ENCODE results near the gene CENPU.
"Not testable (repeated sequence)": the region's sequence is repeated elsewhere in the genome, so short reads cannot be mapped to it uniquely, and the experiment has no call there.

CENPU gene, protein sequence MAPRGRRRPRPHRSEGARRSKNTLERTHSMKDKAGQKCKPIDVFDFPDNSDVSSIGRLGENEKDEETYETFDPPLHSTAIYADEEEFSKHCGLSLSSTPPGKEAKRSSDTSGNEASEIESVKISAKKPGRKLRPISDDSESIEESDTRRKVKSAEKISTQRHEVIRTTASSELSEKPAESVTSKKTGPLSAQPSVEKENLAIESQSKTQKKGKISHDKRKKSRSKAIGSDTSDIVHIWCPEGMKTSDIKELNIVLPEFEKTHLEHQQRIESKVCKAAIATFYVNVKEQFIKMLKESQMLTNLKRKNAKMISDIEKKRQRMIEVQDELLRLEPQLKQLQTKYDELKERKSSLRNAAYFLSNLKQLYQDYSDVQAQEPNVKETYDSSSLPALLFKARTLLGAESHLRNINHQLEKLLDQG

DNA sequence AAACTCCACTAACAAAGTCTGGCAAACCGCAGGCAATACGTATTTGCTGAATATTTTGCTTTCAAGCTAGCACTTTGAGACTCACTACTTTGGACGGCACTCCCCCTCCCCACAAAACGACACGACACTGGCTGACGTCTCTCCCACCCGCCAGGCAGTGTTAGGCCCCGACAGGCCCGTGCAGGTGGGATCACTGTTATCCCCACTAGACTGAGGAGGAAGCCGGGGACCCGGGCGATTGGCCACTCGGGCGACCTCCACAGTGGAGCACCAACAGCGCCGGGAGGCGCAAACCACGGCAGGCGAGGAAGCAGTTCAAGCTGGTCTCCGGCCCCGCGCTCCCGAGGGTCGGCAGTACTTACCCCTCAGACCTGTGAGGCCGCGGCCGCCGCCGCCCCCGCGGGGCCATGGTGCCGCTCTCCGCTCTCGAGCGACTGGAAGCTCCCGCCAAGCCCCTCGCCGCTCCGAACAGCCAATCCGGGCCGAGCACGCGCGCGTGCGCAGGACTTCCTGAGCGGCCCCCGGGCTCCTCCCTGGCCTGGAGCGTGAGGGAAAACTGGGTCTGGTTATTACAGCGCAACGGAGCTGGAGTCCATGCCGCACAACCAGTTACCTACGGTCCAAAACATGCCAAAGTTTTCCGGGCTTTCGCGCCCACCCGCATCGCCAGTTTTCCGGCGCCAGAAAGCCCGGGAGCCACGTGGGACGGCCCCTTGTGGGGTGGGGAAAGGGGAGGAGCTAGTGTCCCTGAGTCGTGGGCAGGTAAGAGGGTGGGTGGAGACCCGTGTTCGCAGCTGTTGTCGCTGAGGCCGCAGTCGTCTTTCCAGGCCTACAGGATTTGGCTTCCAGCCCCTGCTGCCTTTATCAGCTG is at the start of gene CENPU:
Gene CENPU (minus strand): TSS at position 443 of the 871 bp plus-strand sequence. CDS start 34 bp downstream, at position 409.
- peaks cover 4% of the 10 kb centered on the region; the same call in 1 of the 2 replicates for H3K36me3 ChIP-seq (ENCODE audit: insufficient read depth, low read length)
- H3K9me3 ChIP-seq (ENCODE audit: control insufficient read depth, insufficient read depth, low read length), result no peaks in the 10 kb centered on the region
- H3K4me1 ChIP-seq (ENCODE audit: insufficient read depth, low read length), result no peaks in the 10 kb centered on the region
- peak within 1 kb of the TSS; percentile 90 for H3K9ac ChIP-seq (ENCODE audit: low read depth, low read length)

DNA sequence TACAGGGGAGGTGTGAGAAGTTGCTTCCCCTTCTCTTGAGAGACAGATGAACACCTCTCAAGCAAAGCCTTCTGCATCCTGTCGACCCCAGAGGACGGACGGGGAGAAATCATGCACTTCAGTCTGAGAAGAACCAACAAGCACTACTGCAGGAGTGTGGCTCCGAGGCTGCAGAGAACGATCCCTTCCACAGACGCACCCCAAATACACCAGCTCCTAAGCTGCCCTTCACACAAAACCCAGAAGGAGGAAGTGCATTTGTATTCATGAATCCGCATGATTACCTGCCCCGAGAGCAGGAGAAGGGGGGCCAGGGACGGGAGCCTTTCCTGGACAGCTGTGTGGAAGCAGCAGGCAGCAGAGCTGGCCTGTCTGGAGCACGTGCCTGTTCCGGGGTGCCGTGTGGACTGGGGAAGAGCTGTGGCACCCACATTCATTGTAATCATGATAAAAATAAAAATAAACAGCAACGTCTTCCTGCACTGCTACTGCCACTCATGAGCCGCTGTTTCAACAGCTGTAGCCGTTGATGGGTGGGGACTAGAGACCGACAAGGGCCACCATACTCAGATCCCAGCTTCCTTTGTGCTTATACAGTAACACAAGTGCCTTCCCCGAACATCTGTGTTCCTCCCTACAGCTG is 49.0 kb upstream of the CENPU start:
- no peak overlapping the region for H3K9ac ChIP-seq (ENCODE audit: low read depth, low read length)

DNA sequence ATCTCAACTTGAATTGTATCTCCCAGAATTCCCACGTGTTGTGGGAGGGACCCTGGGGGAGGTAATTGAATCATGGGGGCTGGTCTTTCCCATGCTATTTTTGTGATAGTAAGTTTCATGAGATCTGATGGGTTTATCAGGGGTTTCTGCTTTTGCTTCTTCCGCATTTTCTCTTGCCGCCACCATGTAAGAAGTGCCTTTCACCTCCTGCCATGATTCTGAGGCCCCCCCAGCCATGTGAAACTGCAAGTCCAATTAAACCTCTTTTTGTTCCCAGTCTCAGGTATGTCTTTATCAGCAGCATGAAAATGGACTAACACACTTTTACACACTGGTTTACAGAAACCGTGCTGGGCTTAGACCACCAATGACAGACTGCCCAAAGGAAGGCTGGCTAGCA is 45.3 kb upstream of the CENPU start:
- not testable (repeated sequence) for H3K9ac ChIP-seq (ENCODE audit: low read depth, low read length); H3K9me3 ChIP-seq (ENCODE audit: control insufficient read depth, insufficient read depth, low read length); H3K4me1 ChIP-seq (ENCODE audit: insufficient read depth, low read length); H3K36me3 ChIP-seq (ENCODE audit: insufficient read depth, low read length)

More for the DNA sequence above, 49.0 kb upstream of the CENPU start:
- peaks cover 9% of the 10 kb centered on the region for H3K4me1 ChIP-seq (ENCODE audit: insufficient read depth, low read length)
- H3K36me3 ChIP-seq (ENCODE audit: insufficient read depth, low read length), result no peaks in the 10 kb centered on the region
- H3K9me3 ChIP-seq (ENCODE audit: control insufficient read depth, insufficient read depth, low read length), result no peaks in the 10 kb centered on the region; the same call in 1 of the 2 replicates

DNA sequence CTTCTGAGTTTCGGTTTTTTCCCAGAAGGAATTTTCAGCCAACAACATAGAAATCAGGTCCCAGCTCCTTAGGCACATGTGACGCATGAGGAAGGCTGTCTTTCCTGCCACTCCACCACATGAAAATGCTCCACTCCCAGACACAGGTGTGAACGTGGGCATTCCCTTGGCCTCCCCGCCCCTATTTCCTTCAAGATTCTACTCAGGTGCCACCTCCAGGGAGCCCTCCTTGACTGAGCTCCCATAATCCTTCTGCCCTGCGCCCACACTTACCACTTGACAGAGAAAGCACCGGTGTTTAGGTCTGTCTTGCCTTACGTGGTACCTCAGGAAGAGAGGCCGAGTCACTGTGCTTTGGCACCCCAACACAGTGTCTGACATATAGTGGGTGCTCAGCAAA is 44.4 kb upstream of the CENPU start:
- Histone ChIP-seq H3K9ac (ENCODE audit: low read depth, low read length) (no peak overlapping the region), H3K4me1 (ENCODE audit: insufficient read depth, low read length) (peaks cover 9% of the 10 kb centered on the region), H3K36me3 (ENCODE audit: insufficient read depth, low read length) (no peaks in the 10 kb centered on the region)

DNA sequence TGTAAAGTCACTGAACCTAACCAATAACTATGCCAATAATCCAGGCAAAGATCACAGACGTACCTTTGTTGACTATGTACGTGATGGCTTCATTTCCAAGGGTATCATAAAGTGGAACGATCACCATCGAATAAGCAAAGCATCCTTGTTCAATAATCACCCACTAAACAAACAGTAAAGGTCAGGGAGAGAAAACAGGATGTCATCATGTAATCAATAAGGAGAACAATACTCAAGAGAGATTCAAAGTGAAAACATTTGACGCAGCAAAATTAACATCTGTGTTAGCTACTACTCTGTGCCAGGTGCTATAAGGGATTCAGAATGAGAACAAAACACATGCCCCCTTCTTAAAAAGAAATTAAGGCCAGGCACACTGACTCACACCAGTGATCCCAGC is 42.9 kb upstream of the CENPU start:
- Histone ChIP-seq H3K36me3 (ENCODE audit: insufficient read depth, low read length) (no peaks in the 10 kb centered on the region), H3K9me3 (ENCODE audit: control insufficient read depth, insufficient read depth, low read length) (no peaks in the 10 kb centered on the region; the same call in 1 of the 2 replicates)

More for the DNA sequence above, 44.4 kb upstream of the CENPU start:
- H3K9me3 ChIP-seq (ENCODE audit: control insufficient read depth, insufficient read depth, low read length), result no peaks in the 10 kb centered on the region; the same call in 1 of the 2 replicates

DNA sequence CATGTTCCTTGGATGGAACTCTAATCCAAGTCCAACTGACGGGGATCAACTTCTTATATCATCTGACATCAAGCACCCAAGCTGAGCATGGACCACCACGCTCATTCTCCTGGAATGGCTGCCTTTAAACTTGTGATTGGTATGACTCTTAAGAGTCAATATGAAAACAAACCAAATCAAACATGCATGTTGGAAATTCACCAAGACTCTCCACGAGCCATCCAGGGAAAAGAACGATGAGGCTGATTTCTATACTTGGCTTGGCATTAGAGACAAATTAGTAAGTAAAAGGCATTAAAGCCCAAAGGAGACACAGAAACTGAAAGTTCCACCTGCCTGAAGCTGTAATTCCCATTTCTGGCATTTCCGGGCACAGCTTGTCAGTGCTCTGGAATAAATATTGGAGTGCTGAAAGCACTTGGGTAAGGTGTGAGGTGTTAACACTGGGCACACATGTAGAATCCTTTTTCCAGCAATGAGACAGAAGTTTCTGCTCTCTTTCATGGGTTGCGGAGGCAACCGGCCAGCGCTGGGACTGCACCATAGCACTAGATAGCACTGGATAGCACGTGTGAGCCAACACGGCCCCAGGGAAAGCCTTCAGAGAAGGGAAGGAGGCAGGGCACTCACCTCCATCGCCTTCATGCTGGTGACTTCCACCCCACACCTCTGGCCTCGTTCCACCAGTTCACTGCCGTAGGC is 42.1 kb upstream of the CENPU start:
- Histone ChIP-seq H3K4me1 (ENCODE audit: insufficient read depth, low read length) (no peaks in the 10 kb centered on the region), H3K9me3 (ENCODE audit: control insufficient read depth, insufficient read depth, low read length) (no peaks in the 10 kb centered on the region; the same call in 1 of the 2 replicates), H3K9ac (ENCODE audit: low read depth, low read length) (no peak overlapping the region), H3K36me3 (ENCODE audit: insufficient read depth, low read length) (no peaks in the 10 kb centered on the region)

More for the DNA sequence above, 42.9 kb upstream of the CENPU start:
- Histone ChIP-seq H3K9ac (ENCODE audit: low read depth, low read length) (no peak overlapping the region), H3K4me1 (ENCODE audit: insufficient read depth, low read length) (no peaks in the 10 kb centered on the region)

DNA sequence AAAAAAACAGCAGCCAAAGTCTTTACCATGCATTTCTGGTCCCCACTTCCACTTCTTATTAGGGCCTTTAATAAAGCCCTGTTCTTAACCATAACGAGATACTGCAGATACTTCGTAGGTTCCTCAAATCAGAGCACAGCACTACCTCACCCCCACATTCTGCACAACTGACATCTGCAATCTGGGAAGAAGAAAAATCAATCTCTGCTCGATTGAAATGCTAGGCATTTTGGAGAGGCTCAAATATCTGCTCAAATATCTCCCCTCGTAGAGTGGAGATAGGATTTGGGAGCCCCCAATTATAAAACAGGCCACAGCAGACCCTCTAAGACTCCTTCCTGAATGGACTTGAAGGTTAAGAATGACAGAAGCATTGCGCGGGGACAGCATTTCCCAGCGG is 40.3 kb upstream of the CENPU start:
- H3K4me1 ChIP-seq (ENCODE audit: insufficient read depth, low read length), result no peaks in the 10 kb centered on the region
- H3K36me3 ChIP-seq (ENCODE audit: insufficient read depth, low read length), result no peaks in the 10 kb centered on the region
- H3K9ac ChIP-seq (ENCODE audit: low read depth, low read length), result no peak overlapping the region
- H3K9me3 ChIP-seq (ENCODE audit: control insufficient read depth, insufficient read depth, low read length), result no peaks in the 10 kb centered on the region; the same call in 1 of the 2 replicates

DNA sequence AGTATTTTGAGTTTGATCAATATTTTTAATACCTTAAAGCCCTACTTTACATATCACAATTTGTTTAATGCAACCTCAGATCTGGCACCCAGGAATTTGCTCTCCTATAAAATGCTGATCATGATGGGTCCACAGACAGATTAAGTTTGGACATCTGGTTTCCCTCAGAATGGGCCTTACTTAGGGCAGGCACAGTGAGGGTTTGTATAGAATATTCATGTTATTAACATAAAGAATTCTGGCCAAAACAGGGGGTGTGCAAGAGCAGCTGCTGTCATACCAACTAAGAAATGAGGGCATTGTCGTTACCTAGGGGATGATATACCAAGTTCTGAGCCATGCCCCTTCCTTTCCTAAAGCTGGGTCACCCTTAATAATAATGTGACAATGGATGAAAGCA is 37.5 kb upstream of the CENPU start:
- Histone ChIP-seq H3K36me3 (ENCODE audit: insufficient read depth, low read length) (no peaks in the 10 kb centered on the region), H3K9me3 (ENCODE audit: control insufficient read depth, insufficient read depth, low read length) (no peaks in the 10 kb centered on the region), H3K4me1 (ENCODE audit: insufficient read depth, low read length) (no peaks in the 10 kb centered on the region), H3K9ac (ENCODE audit: low read depth, low read length) (no peak overlapping the region)

DNA sequence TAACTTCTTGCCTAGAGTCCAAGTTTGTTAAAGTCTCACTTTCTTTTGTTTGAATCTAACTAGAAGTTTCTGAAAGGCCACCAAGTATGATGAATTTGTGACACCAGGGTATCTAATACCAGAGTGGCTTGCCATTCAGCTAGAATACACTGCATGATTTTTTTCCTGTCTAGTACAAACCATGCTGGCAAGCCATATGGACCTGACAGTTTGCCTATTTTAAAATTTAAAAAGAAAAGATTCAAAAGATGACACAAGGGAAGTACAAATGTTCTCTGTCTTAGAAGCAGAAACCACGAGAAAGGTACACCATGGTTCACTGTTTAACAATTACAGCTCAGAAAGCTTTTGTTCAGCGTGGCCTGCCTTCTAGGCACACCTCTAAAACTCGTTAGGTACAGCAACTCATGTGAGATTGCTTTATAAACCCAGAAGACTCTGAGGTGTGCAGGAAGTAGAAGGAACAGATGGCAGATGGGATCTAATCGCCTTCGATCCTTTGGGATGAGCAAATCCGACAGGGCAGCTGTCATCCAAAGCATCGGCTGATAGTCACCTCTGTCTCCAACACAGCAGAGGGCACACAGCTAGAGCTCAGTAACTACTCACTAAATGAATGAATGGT is 35.4 kb upstream of the CENPU start:
- Histone ChIP-seq H3K9ac (ENCODE audit: low read depth, low read length) (no peak overlapping the region), H3K36me3 (ENCODE audit: insufficient read depth, low read length) (no peaks in the 10 kb centered on the region), H3K4me1 (ENCODE audit: insufficient read depth, low read length) (no peaks in the 10 kb centered on the region), H3K9me3 (ENCODE audit: control insufficient read depth, insufficient read depth, low read length) (no peaks in the 10 kb centered on the region)

DNA sequence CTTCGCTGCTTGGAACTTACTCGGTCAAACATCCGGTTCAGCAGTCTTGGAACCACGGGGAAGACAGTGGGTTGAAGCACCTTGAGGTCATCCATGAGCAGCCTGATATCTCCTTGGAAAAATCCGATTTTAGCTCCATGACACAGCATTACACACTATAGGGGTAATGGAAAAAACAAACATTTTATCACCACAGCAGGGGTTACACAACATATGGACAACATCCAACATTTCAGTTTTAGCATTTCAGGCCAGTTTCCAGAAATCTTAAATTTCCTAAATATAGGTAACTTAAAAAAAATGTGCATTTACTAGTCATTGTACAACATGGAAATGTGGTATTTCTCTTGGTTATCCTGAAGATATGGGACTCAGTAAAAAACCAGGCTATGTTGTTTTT is 34.4 kb upstream of the CENPU start:
- Histone ChIP-seq H3K9ac (ENCODE audit: low read depth, low read length) (no peak overlapping the region), H3K36me3 (ENCODE audit: insufficient read depth, low read length) (no peaks in the 10 kb centered on the region), H3K9me3 (ENCODE audit: control insufficient read depth, insufficient read depth, low read length) (no peaks in the 10 kb centered on the region), H3K4me1 (ENCODE audit: insufficient read depth, low read length) (no peaks in the 10 kb centered on the region)

DNA sequence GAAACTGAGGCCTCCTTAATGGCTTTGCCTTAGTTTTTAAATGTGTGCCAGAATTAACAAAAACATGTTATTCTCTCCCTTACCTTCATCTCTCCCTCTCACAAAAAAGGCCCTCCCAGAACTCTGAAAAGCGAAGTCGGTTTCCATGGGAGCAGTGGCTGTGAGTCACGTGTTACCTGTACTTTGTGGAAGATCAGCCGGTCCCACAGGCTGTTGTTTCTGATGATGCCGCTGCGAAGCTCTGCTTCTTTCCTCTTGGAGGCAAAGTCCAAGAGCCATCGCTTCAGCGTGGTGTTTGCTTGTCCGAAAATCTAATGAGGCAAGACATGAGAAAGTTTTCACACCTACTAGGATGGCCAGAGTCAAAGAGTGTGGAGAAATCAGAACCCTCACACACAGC is 32.5 kb upstream of the CENPU start:
- Histone ChIP-seq H3K4me1 (ENCODE audit: insufficient read depth, low read length) (no peaks in the 10 kb centered on the region), H3K36me3 (ENCODE audit: insufficient read depth, low read length) (no peaks in the 10 kb centered on the region), H3K9ac (ENCODE audit: low read depth, low read length) (no peak overlapping the region), H3K9me3 (ENCODE audit: control insufficient read depth, insufficient read depth, low read length) (no peaks in the 10 kb centered on the region)

DNA sequence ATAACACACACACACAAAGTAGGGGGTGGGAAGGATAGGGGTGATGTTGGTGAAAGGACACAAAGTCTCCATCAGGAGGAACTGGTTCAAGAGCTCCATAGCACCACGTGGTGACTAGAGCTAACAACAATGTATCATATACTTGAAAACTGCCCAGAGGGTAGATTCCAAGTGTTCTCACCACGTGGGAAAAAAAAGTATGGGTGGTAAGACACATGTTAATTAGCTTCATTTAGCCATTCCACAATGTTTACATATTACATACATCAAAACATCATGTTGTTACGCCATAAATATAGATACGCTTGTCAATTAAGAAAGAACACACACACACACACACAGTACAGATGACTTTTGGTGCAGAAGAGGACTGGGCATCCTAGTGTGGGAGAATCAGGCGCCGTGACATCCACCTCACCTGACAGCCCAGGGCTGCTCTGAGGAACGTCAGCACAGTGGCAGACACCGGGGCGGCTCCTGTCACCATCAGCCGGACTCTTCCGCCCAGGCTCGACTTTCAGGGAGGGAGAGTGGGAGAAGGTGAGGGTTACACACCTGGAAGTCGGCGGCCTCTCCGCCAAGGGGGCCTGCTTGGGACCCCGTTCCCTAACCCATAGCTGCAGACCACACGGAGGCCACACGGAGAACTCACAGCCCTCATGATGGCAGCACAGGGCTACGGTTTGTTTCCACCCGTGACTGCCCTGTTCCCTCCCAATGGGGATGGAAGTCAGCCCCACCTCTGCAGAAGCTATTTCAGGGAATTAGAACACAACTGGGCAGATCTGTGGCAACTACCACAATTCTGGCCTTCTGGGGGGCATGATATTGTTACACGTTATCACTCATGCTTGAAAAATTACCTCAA is 31.8 kb upstream of the CENPU start:
- H3K36me3 ChIP-seq (ENCODE audit: insufficient read depth, low read length), result no peaks in the 10 kb centered on the region
- no peak overlapping the region for H3K9ac ChIP-seq (ENCODE audit: low read depth, low read length)
- H3K4me1 ChIP-seq (ENCODE audit: insufficient read depth, low read length), result no peaks in the 10 kb centered on the region
- no peaks in the 10 kb centered on the region for H3K9me3 ChIP-seq (ENCODE audit: control insufficient read depth, insufficient read depth, low read length)

DNA sequence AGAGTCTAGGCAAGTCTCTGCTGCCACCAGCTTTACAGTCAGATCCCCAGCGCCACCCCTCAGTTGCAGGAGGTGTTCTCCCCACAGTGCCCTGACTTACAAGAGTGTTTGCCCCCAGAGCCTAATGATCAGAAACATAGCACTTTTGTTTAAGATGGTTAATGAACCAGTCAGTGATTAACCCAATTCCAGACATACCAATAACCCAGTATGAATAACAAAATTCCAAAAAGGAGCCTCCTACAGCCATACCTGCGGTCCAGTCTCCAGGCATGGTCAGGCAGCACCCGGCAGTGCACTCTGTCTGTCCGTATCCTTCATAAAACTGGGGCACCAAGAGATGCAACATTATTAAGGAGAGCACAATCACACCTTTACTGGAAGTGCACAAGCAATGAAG is 30.7 kb upstream of the CENPU start:
- no peak overlapping the region for H3K9ac ChIP-seq (ENCODE audit: low read depth, low read length)
- no peaks in the 10 kb centered on the region for H3K36me3 ChIP-seq (ENCODE audit: insufficient read depth, low read length)
- H3K9me3 ChIP-seq (ENCODE audit: control insufficient read depth, insufficient read depth, low read length), result no peaks in the 10 kb centered on the region
- H3K4me1 ChIP-seq (ENCODE audit: insufficient read depth, low read length), result no peaks in the 10 kb centered on the region
